NT2/D1 (cell line): ENCODE measurements around the gene NOX5.

Experiments
- SUZ12 ChIP-seq: IDR thresholded peaks from 2 replicates; pipeline ENCODE4 v1.6.1; 2011; ENCODE audit not compliant: insufficient read length, insufficient read depth; ENCODE audit errors: extremely low read depth
- YY1 ChIP-seq: IDR thresholded peaks from 2 replicates; pipeline ENCODE4 v1.6.1; 2011; ENCODE audit not compliant: insufficient read length, insufficient read depth

DNA sequence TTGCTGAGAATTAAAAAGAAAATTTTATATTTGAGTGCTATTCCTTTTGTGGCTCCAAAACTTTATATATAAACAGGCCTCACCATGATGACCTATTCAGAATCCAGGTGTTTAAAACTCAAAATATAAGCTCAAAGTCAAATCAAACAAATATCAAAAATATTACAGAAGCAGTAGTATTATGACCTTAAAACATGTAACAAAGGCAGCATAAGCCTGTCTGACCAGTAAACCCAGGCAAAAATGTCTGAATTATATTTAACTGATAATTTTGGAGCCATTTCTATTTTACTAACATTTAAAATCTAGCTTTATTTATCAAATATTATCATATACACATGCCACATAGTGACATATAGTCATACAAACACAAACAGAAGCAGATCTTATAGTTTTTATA is 6.4 kb upstream of the NOX5 start:
- TF ChIP-seq YY1 (no peak), SUZ12 (no peak)
